H9 (cell line): ENCODE data around the gene YPEL4. TPM values are rescaled to one million over a fixed set of nuclear protein-coding genes. Genes with fewer than 3 reads are reported as not detected.

Experiments used
- DNase-seq: peaks from one replicate; pipeline ENCODE4 v3.0.0-alpha.2; 2017
- H2AFZ ChIP-seq: one replicate; pipeline ENCODE4 v1.6.1; 2013; ENCODE audit warnings: mild to moderate bottlenecking, low read length, control low read depth, moderate library complexity
- H2AK5ac ChIP-seq: 2 replicates; pipeline ENCODE4 v1.6.1; 2013; ENCODE audit warnings: low read length, control low read depth, mixed read lengths; ENCODE audit not compliant: insufficient read length
- H2BK120ac ChIP-seq: one replicate; pipeline ENCODE4 v1.6.1; 2013; ENCODE audit warnings: low read depth, mild to moderate bottlenecking, low read length, control low read depth, inconsistent platforms; ENCODE audit not compliant: poor library complexity, severe bottlenecking
- H2BK12ac ChIP-seq: 2 replicates; pipeline ENCODE4 v1.6.1; 2013; ENCODE audit warnings: low read length, control low read depth, mixed read lengths, low read depth; ENCODE audit not compliant: insufficient read length
- H2BK15ac ChIP-seq: 2 replicates; pipeline ENCODE4 v1.6.1; 2013; ENCODE audit warnings: low read depth, low read length, control low read depth
- H2BK20ac ChIP-seq: one replicate; pipeline ENCODE4 v1.6.1; 2013; ENCODE audit warnings: low read depth, mild to moderate bottlenecking, low read length, control low read depth, inconsistent platforms; ENCODE audit not compliant: poor library complexity, severe bottlenecking
- H2BK5ac ChIP-seq: 2 replicates; pipeline ENCODE4 v1.6.1; 2013; ENCODE audit warnings: low read length, control low read depth, mixed read lengths; ENCODE audit not compliant: insufficient read length
- H3K14ac ChIP-seq: 2 replicates; pipeline ENCODE4 v1.6.1; 2013; ENCODE audit warnings: low read length, control low read depth; ENCODE audit not compliant: insufficient read depth
- H3K18ac ChIP-seq: 2 replicates; pipeline ENCODE4 v1.6.1; 2013; ENCODE audit warnings: low read depth, mild to moderate bottlenecking, mixed read lengths, low read length, control low read depth; ENCODE audit not compliant: insufficient read length
- H3K23ac ChIP-seq: 2 replicates; pipeline ENCODE4 v1.6.1; 2013; ENCODE audit warnings: low read length, control low read depth, mixed read lengths, low read depth; ENCODE audit not compliant: insufficient read length
- H3K23me2 ChIP-seq: 2 replicates; pipeline ENCODE4 v1.6.1; 2013; ENCODE audit warnings: low read depth, mild to moderate bottlenecking, mixed read lengths, low read length, control low read depth; ENCODE audit not compliant: insufficient read length, poor library complexity, severe bottlenecking
- H3K27ac ChIP-seq: 2 replicates; pipeline ENCODE4 v1.5.1; 2013; ENCODE audit warnings: low read length, control low read depth, mixed read lengths, low read depth; ENCODE audit not compliant: insufficient read length
- H3K27me3 ChIP-seq: 2 replicates; pipeline ENCODE4 v1.6.1; 2013; ENCODE audit warnings: low read length, control low read depth, inconsistent platforms; ENCODE audit not compliant: insufficient read depth
- H3K4ac ChIP-seq: 2 replicates; pipeline ENCODE4 v1.6.1; 2013; ENCODE audit warnings: low read depth, mild to moderate bottlenecking, control low read depth, inconsistent platforms, low read length, moderate library complexity
- H3K4me1 ChIP-seq: 2 replicates; pipeline ENCODE4 v1.6.1; 2013; ENCODE audit warnings: low read length, control low read depth, inconsistent platforms; ENCODE audit not compliant: insufficient read depth
- H3K4me2 ChIP-seq: 2 replicates; pipeline ENCODE4 v1.6.1; 2013; ENCODE audit warnings: low read length, control low read depth, mixed read lengths; ENCODE audit not compliant: insufficient read length, insufficient read depth
- H3K56ac ChIP-seq: 2 replicates; pipeline ENCODE4 v1.6.1; 2013; ENCODE audit warnings: low read depth, mild to moderate bottlenecking, mixed read lengths, low read length, control low read depth; ENCODE audit not compliant: insufficient read length
- H3K79me1 ChIP-seq: 2 replicates; pipeline ENCODE4 v1.6.1; 2013; ENCODE audit warnings: low read depth, mild to moderate bottlenecking, moderate library complexity, low read length, control low read depth, inconsistent platforms; ENCODE audit not compliant: insufficient read depth, poor library complexity, severe bottlenecking
- H3K79me2 ChIP-seq: 2 replicates; pipeline ENCODE4 v1.6.1; 2013; ENCODE audit warnings: low read length, control low read depth, inconsistent platforms; ENCODE audit not compliant: insufficient read depth
- H3K9ac ChIP-seq: 2 replicates; pipeline ENCODE4 v1.6.1; 2013; ENCODE audit warnings: low read length, control low read depth, mixed read lengths; ENCODE audit not compliant: insufficient read length; ENCODE audit errors: extremely low read depth
- H3K9me3 ChIP-seq: one replicate; pipeline ENCODE4 v1.6.1; 2013; ENCODE audit warnings: low read depth, low read length, inconsistent platforms; ENCODE audit not compliant: control insufficient read depth
- H3T11ph ChIP-seq: one replicate; pipeline ENCODE4 v1.6.1; 2013; ENCODE audit warnings: mild to moderate bottlenecking, low read length, control low read depth, inconsistent platforms
- H4K20me1 ChIP-seq: one replicate; pipeline ENCODE4 v1.6.1; 2013; ENCODE audit not compliant: control insufficient read depth, insufficient read length, insufficient read depth
- H4K5ac ChIP-seq: 2 replicates; pipeline ENCODE4 v1.6.1; 2013; ENCODE audit warnings: low read depth, mild to moderate bottlenecking, mixed read lengths, low read length, control low read depth; ENCODE audit not compliant: insufficient read length
- H4K8ac ChIP-seq: replicated peaks from 2 replicates; pipeline ENCODE4 v1.6.1; 2013; ENCODE audit warnings: low read length, control low read depth, mixed read lengths, low read depth; ENCODE audit not compliant: insufficient read length
- H4K91ac ChIP-seq: 2 replicates; pipeline ENCODE4 v1.6.1; 2013; ENCODE audit warnings: low read depth, mild to moderate bottlenecking, moderate library complexity, mixed read lengths, low read length, control low read depth; ENCODE audit not compliant: insufficient read length
- H3K27ac Mint-ChIP-seq, 3 experiments: 2 replicates in 2 of 3; 3 replicates in 1 of 3; pipeline ENCODE4 v1.8.0; 2020 to 2021; ENCODE audit warnings: mixed read lengths in 3 of 3, mild to moderate bottlenecking in 1 of 3, moderate library complexity in 1 of 3
- H3K27me3 Mint-ChIP-seq: 2 replicates; pipeline ENCODE4 v1.8.0; 2021; ENCODE audit warnings: low read depth, mild to moderate bottlenecking, moderate library complexity, mixed read lengths
- H3K36me3 Mint-ChIP-seq, 3 experiments: 2 replicates in 2 of 3; 3 replicates in 1 of 3; pipeline ENCODE4 v1.8.0; 2020 to 2021; ENCODE audit warnings: low read depth in 3 of 3, mixed read lengths in 3 of 3; ENCODE audit not compliant: insufficient read depth in 1 of 3
- H3K4me1 Mint-ChIP-seq, 2 experiments: 2 replicates each; pipeline ENCODE4 v1.8.0; 2020; ENCODE audit warnings: mixed read lengths in 2 of 2
- H3K4me3 Mint-ChIP-seq, 2 experiments: 2 replicates in 1 of 2; 3 replicates in 1 of 2; pipeline ENCODE4 v1.8.0; 2020 to 2021; ENCODE audit warnings: mild to moderate bottlenecking in 2 of 2, mixed read lengths in 2 of 2, moderate library complexity in 1 of 2
- H3K9me3 Mint-ChIP-seq, 2 experiments: 2 replicates in 1 of 2; 3 replicates in 1 of 2; pipeline ENCODE4 v1.8.0; 2020; ENCODE audit warnings: mild to moderate bottlenecking in 2 of 2, mixed read lengths in 2 of 2, moderate library complexity in 1 of 2
- CTCF ChIP-seq: fragments of 200-600 bp; sonication (generic); conservative IDR thresholded peaks from 3 replicates; pipeline ENCODE4 v1.8.0; 2021; ENCODE audit warnings: antibody characterized with exemption, mild to moderate bottlenecking
- WGBS: extraction: QIAGEN DNeasy Blood & Tissue Kit; methylation state at CpG from one replicate; pipeline ENCODE4 v1.1.7; 2013; ENCODE audit warnings: missing lambda C conversion rate, low lambda C conversion rate, mixed read lengths; ENCODE audit not compliant: insufficient read length; ENCODE audit errors: extremely low coverage; 5-methylcytosine and 5-hydroxymethylcytosine counted together
- total RNA-seq: library from RNA; stranded (reverse); gene quantifications from 2 replicates; pipeline ENCODE4 v1.2.1, GENCODE V29; 2021

YPEL4 gene
- total RNA-seq, 1 experiment from 2014 or later = 0.13 TPM

DNA sequence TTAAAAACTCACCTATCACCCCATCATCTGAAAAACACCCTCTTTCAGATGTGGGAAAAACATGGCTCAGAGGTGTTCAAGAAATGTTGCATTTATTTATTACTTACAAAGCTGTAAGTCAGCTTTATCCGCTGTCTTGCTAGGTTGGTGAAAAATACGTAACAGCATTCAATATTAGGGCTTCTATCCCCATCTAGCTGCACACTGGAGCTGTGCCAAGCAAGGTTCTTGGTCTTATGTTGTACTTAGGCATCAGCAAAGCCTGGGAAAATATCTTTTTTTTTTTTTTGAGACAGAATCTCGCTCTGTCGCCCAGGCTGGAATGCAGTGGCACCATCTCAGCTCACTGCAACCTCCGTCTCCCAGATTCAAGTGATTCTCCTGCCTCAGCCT, 44.7 kb downstream of the YPEL4 start:
- DNase-seq = no peak
- H3T11ph ChIP-seq = no peak overlapping the region
- no peak overlapping the region for H3K4me2 ChIP-seq
- no peak overlapping the region for H3K14ac ChIP-seq
- H3K27me3 ChIP-seq = no peaks in the 10 kb centered on the region
- H2AK5ac ChIP-seq = no peak overlapping the region
- H3K4ac ChIP-seq = no peak overlapping the region
- no peak overlapping the region for H2BK5ac ChIP-seq
- peaks cover 4 to 7% of the 10 kb centered on the region in 2 experiments for H3K4me1 Mint-ChIP-seq
- no peaks in the 10 kb centered on the region for H3K79me1 ChIP-seq
- no peak overlapping the region for H3K27ac ChIP-seq
- no peaks in the 10 kb centered on the region; the same call in 1 of the 2 replicates for H3K4me1 ChIP-seq
- no peak overlapping the region for H4K8ac ChIP-seq
- no peak overlapping the region for H2BK15ac ChIP-seq
- H4K5ac ChIP-seq = no peak overlapping the region
- no peaks in the 10 kb centered on the region for H3K79me2 ChIP-seq
- no peak overlapping the region for H2BK20ac ChIP-seq
- no peaks in the 10 kb centered on the region for H3K9me3 ChIP-seq
- no peaks in the 10 kb centered on the region for H4K20me1 ChIP-seq
- peaks cover 13 to 37% (median 19%) of the 10 kb centered on the region in 3 experiments; a peak in 6 of 7 replicates for H3K36me3 Mint-ChIP-seq
- no peak overlapping the region for H2BK12ac ChIP-seq
- TF ChIP-seq CTCF = no peak
- H3K23ac ChIP-seq = no peak overlapping the region
- H3K9me3 Mint-ChIP-seq = no peaks in the 10 kb centered on the region
- H3K56ac ChIP-seq = no peak overlapping the region
- no CpG with 5 or more reads among the region's 5 CpGs for WGBS
- no peak overlapping the region for H3K18ac ChIP-seq
- H4K91ac ChIP-seq = no peak overlapping the region
- H3K4me3 Mint-ChIP-seq = no peak overlapping the region
- no peaks in the 10 kb centered on the region for H3K23me2 ChIP-seq
- H2AFZ ChIP-seq = no peak overlapping the region
- H3K27me3 Mint-ChIP-seq = no peaks in the 10 kb centered on the region
- no peak overlapping the region for H3K9ac ChIP-seq
- no peak overlapping the region for H2BK120ac ChIP-seq
- H3K27ac Mint-ChIP-seq = no peak overlapping the region
